Hepatocyte (in vitro differentiated cells): ENCODE measurements around the gene LEKR1.

Experiments
- CTCF ChIP-seq: fragments of 200-600 bp; sonication (generic); IDR thresholded peaks from 2 replicates; pipeline ENCODE4 v1.5.1; 2016; ENCODE audit warnings: antibody characterized with exemption, mild to moderate bottlenecking; ENCODE audit not compliant: poor library complexity
- EZH2phosphoT487 ChIP-seq: fragments of 200-600 bp; sonication (generic); IDR thresholded peaks from one replicate; pipeline ENCODE4 v1.6.1; 2018; ENCODE audit warnings: antibody characterized with exemption, mild to moderate bottlenecking, low read depth, moderate library complexity; ENCODE audit not compliant: unreplicated experiment, severe bottlenecking

GRCh38 chr3:156834435-156834834, 8.3 kb downstream of the LEKR1 start:
- TF ChIP-seq CTCF (no peak), EZH2phosphoT487 (no peak)
